H9 (cell line): Measurements from ENCODE around the gene TNIP2. TPM values are rescaled to one million over a fixed set of nuclear protein-coding genes. Genes with fewer than 3 reads are reported as not detected.

Experiments
- DNase-seq: peaks from one replicate; pipeline ENCODE4 v3.0.0-alpha.2; 2017
- H2AFZ ChIP-seq: one replicate; pipeline ENCODE4 v1.6.1; 2013; ENCODE audit warnings: mild to moderate bottlenecking, low read length, control low read depth, moderate library complexity
- H2AK5ac ChIP-seq: 2 replicates; pipeline ENCODE4 v1.6.1; 2013; ENCODE audit warnings: low read length, control low read depth, mixed read lengths; ENCODE audit not compliant: insufficient read length
- H2BK120ac ChIP-seq: one replicate; pipeline ENCODE4 v1.6.1; 2013; ENCODE audit warnings: low read depth, mild to moderate bottlenecking, low read length, control low read depth, inconsistent platforms; ENCODE audit not compliant: poor library complexity, severe bottlenecking
- H2BK12ac ChIP-seq: 2 replicates; pipeline ENCODE4 v1.6.1; 2013; ENCODE audit warnings: low read length, control low read depth, mixed read lengths, low read depth; ENCODE audit not compliant: insufficient read length
- H2BK15ac ChIP-seq: 2 replicates; pipeline ENCODE4 v1.6.1; 2013; ENCODE audit warnings: low read depth, low read length, control low read depth
- H2BK20ac ChIP-seq: one replicate; pipeline ENCODE4 v1.6.1; 2013; ENCODE audit warnings: low read depth, mild to moderate bottlenecking, low read length, control low read depth, inconsistent platforms; ENCODE audit not compliant: poor library complexity, severe bottlenecking
- H2BK5ac ChIP-seq: 2 replicates; pipeline ENCODE4 v1.6.1; 2013; ENCODE audit warnings: low read length, control low read depth, mixed read lengths; ENCODE audit not compliant: insufficient read length
- H3K14ac ChIP-seq: 2 replicates; pipeline ENCODE4 v1.6.1; 2013; ENCODE audit warnings: low read length, control low read depth; ENCODE audit not compliant: insufficient read depth
- H3K18ac ChIP-seq: 2 replicates; pipeline ENCODE4 v1.6.1; 2013; ENCODE audit warnings: low read depth, mild to moderate bottlenecking, mixed read lengths, low read length, control low read depth; ENCODE audit not compliant: insufficient read length
- H3K23ac ChIP-seq: 2 replicates; pipeline ENCODE4 v1.6.1; 2013; ENCODE audit warnings: low read length, control low read depth, mixed read lengths, low read depth; ENCODE audit not compliant: insufficient read length
- H3K23me2 ChIP-seq: 2 replicates; pipeline ENCODE4 v1.6.1; 2013; ENCODE audit warnings: low read depth, mild to moderate bottlenecking, mixed read lengths, low read length, control low read depth; ENCODE audit not compliant: insufficient read length, poor library complexity, severe bottlenecking
- H3K27ac ChIP-seq: 2 replicates; pipeline ENCODE4 v1.5.1; 2013; ENCODE audit warnings: low read length, control low read depth, mixed read lengths, low read depth; ENCODE audit not compliant: insufficient read length
- H3K27me3 ChIP-seq: 2 replicates; pipeline ENCODE4 v1.6.1; 2013; ENCODE audit warnings: low read length, control low read depth, inconsistent platforms; ENCODE audit not compliant: insufficient read depth
- H3K4ac ChIP-seq: 2 replicates; pipeline ENCODE4 v1.6.1; 2013; ENCODE audit warnings: low read depth, mild to moderate bottlenecking, control low read depth, inconsistent platforms, low read length, moderate library complexity
- H3K4me1 ChIP-seq: 2 replicates; pipeline ENCODE4 v1.6.1; 2013; ENCODE audit warnings: low read length, control low read depth, inconsistent platforms; ENCODE audit not compliant: insufficient read depth
- H3K4me2 ChIP-seq: 2 replicates; pipeline ENCODE4 v1.6.1; 2013; ENCODE audit warnings: low read length, control low read depth, mixed read lengths; ENCODE audit not compliant: insufficient read length, insufficient read depth
- H3K56ac ChIP-seq: 2 replicates; pipeline ENCODE4 v1.6.1; 2013; ENCODE audit warnings: low read depth, mild to moderate bottlenecking, mixed read lengths, low read length, control low read depth; ENCODE audit not compliant: insufficient read length
- H3K79me1 ChIP-seq: 2 replicates; pipeline ENCODE4 v1.6.1; 2013; ENCODE audit warnings: low read depth, mild to moderate bottlenecking, moderate library complexity, low read length, control low read depth, inconsistent platforms; ENCODE audit not compliant: insufficient read depth, poor library complexity, severe bottlenecking
- H3K79me2 ChIP-seq: 2 replicates; pipeline ENCODE4 v1.6.1; 2013; ENCODE audit warnings: low read length, control low read depth, inconsistent platforms; ENCODE audit not compliant: insufficient read depth
- H3K9ac ChIP-seq: 2 replicates; pipeline ENCODE4 v1.6.1; 2013; ENCODE audit warnings: low read length, control low read depth, mixed read lengths; ENCODE audit not compliant: insufficient read length; ENCODE audit errors: extremely low read depth
- H3K9me3 ChIP-seq: one replicate; pipeline ENCODE4 v1.6.1; 2013; ENCODE audit warnings: low read depth, low read length, inconsistent platforms; ENCODE audit not compliant: control insufficient read depth
- H3T11ph ChIP-seq: one replicate; pipeline ENCODE4 v1.6.1; 2013; ENCODE audit warnings: mild to moderate bottlenecking, low read length, control low read depth, inconsistent platforms
- H4K20me1 ChIP-seq: one replicate; pipeline ENCODE4 v1.6.1; 2013; ENCODE audit not compliant: control insufficient read depth, insufficient read length, insufficient read depth
- H4K5ac ChIP-seq: 2 replicates; pipeline ENCODE4 v1.6.1; 2013; ENCODE audit warnings: low read depth, mild to moderate bottlenecking, mixed read lengths, low read length, control low read depth; ENCODE audit not compliant: insufficient read length
- H4K8ac ChIP-seq: replicated peaks from 2 replicates; pipeline ENCODE4 v1.6.1; 2013; ENCODE audit warnings: low read length, control low read depth, mixed read lengths, low read depth; ENCODE audit not compliant: insufficient read length
- H4K91ac ChIP-seq: 2 replicates; pipeline ENCODE4 v1.6.1; 2013; ENCODE audit warnings: low read depth, mild to moderate bottlenecking, moderate library complexity, mixed read lengths, low read length, control low read depth; ENCODE audit not compliant: insufficient read length
- H3K27ac Mint-ChIP-seq, 3 experiments: 2 replicates in 2 of 3; 3 replicates in 1 of 3; pipeline ENCODE4 v1.8.0; 2020 to 2021; ENCODE audit warnings: mixed read lengths in 3 of 3, mild to moderate bottlenecking in 1 of 3, moderate library complexity in 1 of 3
- H3K27me3 Mint-ChIP-seq: 2 replicates; pipeline ENCODE4 v1.8.0; 2021; ENCODE audit warnings: low read depth, mild to moderate bottlenecking, moderate library complexity, mixed read lengths
- H3K36me3 Mint-ChIP-seq, 3 experiments: 2 replicates in 2 of 3; 3 replicates in 1 of 3; pipeline ENCODE4 v1.8.0; 2020 to 2021; ENCODE audit warnings: low read depth in 3 of 3, mixed read lengths in 3 of 3; ENCODE audit not compliant: insufficient read depth in 1 of 3
- H3K4me1 Mint-ChIP-seq, 2 experiments: 2 replicates each; pipeline ENCODE4 v1.8.0; 2020; ENCODE audit warnings: mixed read lengths in 2 of 2
- H3K4me3 Mint-ChIP-seq, 2 experiments: 2 replicates in 1 of 2; 3 replicates in 1 of 2; pipeline ENCODE4 v1.8.0; 2020 to 2021; ENCODE audit warnings: mild to moderate bottlenecking in 2 of 2, mixed read lengths in 2 of 2, moderate library complexity in 1 of 2
- H3K9me3 Mint-ChIP-seq, 2 experiments: 2 replicates in 1 of 2; 3 replicates in 1 of 2; pipeline ENCODE4 v1.8.0; 2020; ENCODE audit warnings: mild to moderate bottlenecking in 2 of 2, mixed read lengths in 2 of 2, moderate library complexity in 1 of 2
- WGBS: extraction: QIAGEN DNeasy Blood & Tissue Kit; methylation state at CpG from one replicate; pipeline ENCODE4 v1.1.7; 2013; ENCODE audit warnings: missing lambda C conversion rate, low lambda C conversion rate, mixed read lengths; ENCODE audit not compliant: insufficient read length; ENCODE audit errors: extremely low coverage; 5-methylcytosine and 5-hydroxymethylcytosine counted together
- total RNA-seq: library from RNA; stranded (reverse); gene quantifications from 2 replicates; pipeline ENCODE4 v1.2.1, GENCODE V29; 2021
- TF ChIP-seq, protein P1 (sequence below): fragments of 200-600 bp; sonication (generic); conservative IDR thresholded peaks from 3 replicates; pipeline ENCODE4 v1.8.0; 2021; ENCODE audit warnings: antibody characterized with exemption, mild to moderate bottlenecking

Gene TNIP2
- total RNA-seq, 1 experiment from 2014 or later, result 44.7 TPM

DNA sequence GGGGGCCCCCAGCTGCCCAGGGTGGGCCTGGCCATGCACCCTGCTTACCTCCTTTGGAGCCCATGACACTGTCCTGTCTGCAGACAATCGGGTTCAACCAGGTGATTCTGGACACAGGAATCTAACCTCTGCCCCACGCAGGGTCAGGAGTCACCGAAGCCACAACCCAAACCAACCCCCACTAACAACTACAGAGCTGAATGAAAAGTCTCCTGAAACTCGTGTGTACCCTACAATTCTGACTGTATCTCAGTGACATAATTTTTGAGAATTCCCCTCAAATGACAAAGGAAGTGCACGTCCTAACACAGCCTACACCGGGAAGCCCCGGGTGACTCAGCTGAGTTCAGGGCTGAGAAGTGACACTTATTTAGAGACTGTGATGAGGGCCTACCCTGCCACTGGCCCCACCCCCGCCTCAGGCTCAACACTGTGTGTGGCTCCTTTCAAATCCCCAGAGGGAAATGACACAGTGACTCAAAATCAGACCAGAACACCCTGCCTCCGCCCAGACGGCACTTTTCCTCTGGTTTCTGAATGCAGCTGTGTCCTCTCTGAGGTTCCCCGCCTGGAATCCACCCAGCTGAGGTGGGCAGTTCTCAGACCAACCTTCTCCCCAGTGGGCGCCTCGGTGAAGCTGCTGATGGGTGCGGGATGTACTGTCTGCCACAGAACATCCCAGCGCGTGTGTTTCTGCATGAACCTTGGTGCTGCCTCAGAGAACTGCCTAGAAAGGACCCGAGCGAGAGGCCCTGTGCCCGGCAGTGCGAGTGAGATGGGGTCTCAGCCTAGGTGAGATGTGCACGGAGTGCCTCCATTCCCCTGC, 9.9 kb downstream of the TNIP2 start:
- no peak overlapping the region for H4K8ac ChIP-seq
- no peak overlapping the region for H4K5ac ChIP-seq
- no peak overlapping the region for H3K18ac ChIP-seq
- no peak overlapping the region for H3T11ph ChIP-seq
- no peak overlapping the region for H2AK5ac ChIP-seq
- no peak overlapping the region for H3K9ac ChIP-seq
- no peaks in the 10 kb centered on the region for H3K9me3 Mint-ChIP-seq
- peaks cover 25 to 58% (median 51%) of the 10 kb centered on the region in 3 experiments; a peak in 6 of 7 replicates for H3K36me3 Mint-ChIP-seq
- no peak overlapping the region for H2BK12ac ChIP-seq
- no peaks in the 10 kb centered on the region for H3K9me3 ChIP-seq
- no peak overlapping the region for H4K91ac ChIP-seq
- no CpG with 5 or more reads among the region's 21 CpGs for WGBS
- no peaks in the 10 kb centered on the region for H3K4me1 Mint-ChIP-seq
- no peak overlapping the region for H3K4me2 ChIP-seq
- no peak for DNase-seq
- H3K23ac ChIP-seq, result no peak overlapping the region
- H3K27me3 Mint-ChIP-seq, result no peaks in the 10 kb centered on the region
- H3K27ac ChIP-seq, result no peak overlapping the region
- H2BK5ac ChIP-seq, result no peak overlapping the region
- H3K79me1 ChIP-seq, result peaks cover 4% of the 10 kb centered on the region
- no peak overlapping the region for H3K4ac ChIP-seq
- no peaks in the 10 kb centered on the region for H3K27me3 ChIP-seq
- H2BK20ac ChIP-seq, result no peak overlapping the region
- TF ChIP-seq, protein P1, sequence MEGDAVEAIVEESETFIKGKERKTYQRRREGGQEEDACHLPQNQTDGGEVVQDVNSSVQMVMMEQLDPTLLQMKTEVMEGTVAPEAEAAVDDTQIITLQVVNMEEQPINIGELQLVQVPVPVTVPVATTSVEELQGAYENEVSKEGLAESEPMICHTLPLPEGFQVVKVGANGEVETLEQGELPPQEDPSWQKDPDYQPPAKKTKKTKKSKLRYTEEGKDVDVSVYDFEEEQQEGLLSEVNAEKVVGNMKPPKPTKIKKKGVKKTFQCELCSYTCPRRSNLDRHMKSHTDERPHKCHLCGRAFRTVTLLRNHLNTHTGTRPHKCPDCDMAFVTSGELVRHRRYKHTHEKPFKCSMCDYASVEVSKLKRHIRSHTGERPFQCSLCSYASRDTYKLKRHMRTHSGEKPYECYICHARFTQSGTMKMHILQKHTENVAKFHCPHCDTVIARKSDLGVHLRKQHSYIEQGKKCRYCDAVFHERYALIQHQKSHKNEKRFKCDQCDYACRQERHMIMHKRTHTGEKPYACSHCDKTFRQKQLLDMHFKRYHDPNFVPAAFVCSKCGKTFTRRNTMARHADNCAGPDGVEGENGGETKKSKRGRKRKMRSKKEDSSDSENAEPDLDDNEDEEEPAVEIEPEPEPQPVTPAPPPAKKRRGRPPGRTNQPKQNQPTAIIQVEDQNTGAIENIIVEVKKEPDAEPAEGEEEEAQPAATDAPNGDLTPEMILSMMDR, result no peak
- no peak overlapping the region for H2BK120ac ChIP-seq
- no peaks in the 10 kb centered on the region for H4K20me1 ChIP-seq
- no peak overlapping the region for H2BK15ac ChIP-seq
- 0 out of 2 replicates have a peak, but pooled peaks cover 2% of the 10 kb centered on the region for H3K79me2 ChIP-seq
- no peak overlapping the region for H2AFZ ChIP-seq
- no peak overlapping the region for H3K14ac ChIP-seq
- no peak overlapping the region; a peak in 1 of 7 replicates for H3K27ac Mint-ChIP-seq
- no peak overlapping the region for H3K4me3 Mint-ChIP-seq
- H3K56ac ChIP-seq, result no peak overlapping the region
- no peaks in the 10 kb centered on the region for H3K23me2 ChIP-seq
- no peaks in the 10 kb centered on the region for H3K4me1 ChIP-seq
